Astrocyte (in vitro differentiated cells and primary cell): ENCODE data around the gene ZNF226.
"Not testable (repeated sequence)": the region's sequence is repeated elsewhere in the genome, so short reads cannot be mapped to it uniquely, and the experiment has no call there.

Experiments used
- CTCF ChIP-seq: IDR thresholded peaks from 2 replicates; pipeline ENCODE4 v1.5.1; 2011; ENCODE audit warnings: low read depth, mild to moderate bottlenecking, inconsistent platforms, low read length, moderate library complexity; ENCODE audit not compliant: insufficient read depth
- EZH2 ChIP-seq: IDR thresholded peaks from 2 replicates; pipeline ENCODE4 v1.6.1; 2012; ENCODE audit warnings: mild to moderate bottlenecking, low read length, inconsistent platforms; ENCODE audit not compliant: insufficient read depth

- not testable (repeated sequence) for TF ChIP-seq CTCF, EZH2
Measured at GRCh38 chr19:44219926-44220325, 55.0 kb downstream of the ZNF226 start.
